SU-DHL-6 (cell line): ENCODE measurements around the gene PLCL1.

ENCODE experiments used
- H2AFZ ChIP-seq: fragments of 200-600 bp; sonication (generic); 2 replicates; pipeline ENCODE4 v1.6.1; 2014; ENCODE audit warnings: low read depth, mild to moderate bottlenecking, moderate library complexity, mixed read lengths, antibody characterized with exemption, low read length; ENCODE audit not compliant: severe bottlenecking
- H3F3A ChIP-seq: fragments of 200-600 bp; shearing (Covaris generic); 2 replicates; pipeline ENCODE4 v1.6.0; 2016; ENCODE audit warnings: antibody characterized with exemption, mild to moderate bottlenecking; ENCODE audit not compliant: insufficient read depth
- H3K27ac ChIP-seq: fragments of 200-600 bp; sonication (generic); 2 replicates; pipeline ENCODE4 v1.5.1; 2016; ENCODE audit warnings: low read depth, mild to moderate bottlenecking, low read length, moderate library complexity, mixed read lengths
- H3K27me3 ChIP-seq: fragments of 200-600 bp; sonication (generic), shearing (Covaris generic); 2 replicates; pipeline ENCODE4 v1.6.0; 2014; ENCODE audit warnings: mild to moderate bottlenecking, low read length
- H3K36me3 ChIP-seq: fragments of 200-600 bp; sonication (generic); 2 replicates; pipeline ENCODE4 v1.6.1; 2014; ENCODE audit warnings: mild to moderate bottlenecking, low read length, mixed read lengths
- H3K4me2 ChIP-seq: fragments of 300-600, 200-600 bp; shearing (Covaris generic), sonication (generic); 2 replicates; pipeline ENCODE4 v1.6.0; 2014; ENCODE audit warnings: low read length, low read depth, mild to moderate bottlenecking; ENCODE audit not compliant: poor library complexity, severe bottlenecking
- H3K4me3 ChIP-seq: fragments of 200-600 bp; sonication (generic); 2 replicates; pipeline ENCODE4 v1.5.1; 2014; ENCODE audit warnings: antibody characterized with exemption, low read length, mild to moderate bottlenecking, mixed read lengths; ENCODE audit not compliant: insufficient read depth, poor library complexity, severe bottlenecking
- H3K79me2 ChIP-seq: fragments of 200-600 bp; sonication (generic); 2 replicates; pipeline ENCODE4 v1.6.1; 2014; ENCODE audit warnings: mild to moderate bottlenecking, low read length, moderate library complexity; ENCODE audit not compliant: insufficient read depth
- H3K9ac ChIP-seq: fragments of 200-600 bp; sonication (generic); 2 replicates; pipeline ENCODE4 v1.7.0; 2014; ENCODE audit warnings: mild to moderate bottlenecking, low read length
- H3K9me2 ChIP-seq: fragments of 200-600 bp; sonication (generic); replicated peaks from 2 replicates; pipeline ENCODE4 v1.6.1; 2014; ENCODE audit warnings: low read length; ENCODE audit not compliant: insufficient read depth
- H3K9me3 ChIP-seq: fragments of 200-600 bp; sonication (generic); 2 replicates; pipeline ENCODE4 v1.6.1; 2014; ENCODE audit warnings: low read length, mixed read lengths; ENCODE audit not compliant: insufficient read depth
- H4K20me1 ChIP-seq: fragments of 200-600 bp; sonication (generic); 2 replicates; pipeline ENCODE4 v1.6.1; 2014; ENCODE audit warnings: low read depth, mild to moderate bottlenecking, antibody characterized with exemption, low read length, moderate library complexity, mixed read lengths
- EZH2phosphoT487 ChIP-seq: fragments of 200-600 bp; sonication (generic), shearing (Covaris generic); conservative IDR thresholded peaks from 2 replicates; pipeline ENCODE4 v1.6.1; 2018; ENCODE audit warnings: mild to moderate bottlenecking, antibody characterized with exemption, low read length, moderate library complexity, mixed read lengths
- TF ChIP-seq, protein P1 (sequence below): fragments of 200-600 bp; sonication (generic); IDR thresholded peaks from one replicate; pipeline ENCODE4 v1.5.1; 2017; ENCODE audit warnings: antibody characterized with exemption, mild to moderate bottlenecking, low read length, moderate library complexity; ENCODE audit not compliant: insufficient read depth, poor library complexity, severe bottlenecking

The PLCL1 gene

GRCh38 chr2:198115201-198115600, 310.8 kb downstream of the PLCL1 start:
- H3F3A ChIP-seq, result no peaks in the 10 kb centered on the region
- H3K36me3 ChIP-seq, result no peaks in the 10 kb centered on the region
- H3K4me2 ChIP-seq, result no peak overlapping the region
- H4K20me1 ChIP-seq, result no peaks in the 10 kb centered on the region
- no peaks in the 10 kb centered on the region for H3K27me3 ChIP-seq
- H3K9ac ChIP-seq, result no peak overlapping the region
- no peak overlapping the region for H3K27ac ChIP-seq
- H2AFZ ChIP-seq, result no peak overlapping the region
- no peaks in the 10 kb centered on the region for H3K9me3 ChIP-seq
- H3K9me2 ChIP-seq, result no peaks in the 10 kb centered on the region
- H3K79me2 ChIP-seq, result no peaks in the 10 kb centered on the region
- H3K4me3 ChIP-seq, result no peak overlapping the region
- TF ChIP-seq EZH2phosphoT487, result no peak
- TF ChIP-seq, protein P1, sequence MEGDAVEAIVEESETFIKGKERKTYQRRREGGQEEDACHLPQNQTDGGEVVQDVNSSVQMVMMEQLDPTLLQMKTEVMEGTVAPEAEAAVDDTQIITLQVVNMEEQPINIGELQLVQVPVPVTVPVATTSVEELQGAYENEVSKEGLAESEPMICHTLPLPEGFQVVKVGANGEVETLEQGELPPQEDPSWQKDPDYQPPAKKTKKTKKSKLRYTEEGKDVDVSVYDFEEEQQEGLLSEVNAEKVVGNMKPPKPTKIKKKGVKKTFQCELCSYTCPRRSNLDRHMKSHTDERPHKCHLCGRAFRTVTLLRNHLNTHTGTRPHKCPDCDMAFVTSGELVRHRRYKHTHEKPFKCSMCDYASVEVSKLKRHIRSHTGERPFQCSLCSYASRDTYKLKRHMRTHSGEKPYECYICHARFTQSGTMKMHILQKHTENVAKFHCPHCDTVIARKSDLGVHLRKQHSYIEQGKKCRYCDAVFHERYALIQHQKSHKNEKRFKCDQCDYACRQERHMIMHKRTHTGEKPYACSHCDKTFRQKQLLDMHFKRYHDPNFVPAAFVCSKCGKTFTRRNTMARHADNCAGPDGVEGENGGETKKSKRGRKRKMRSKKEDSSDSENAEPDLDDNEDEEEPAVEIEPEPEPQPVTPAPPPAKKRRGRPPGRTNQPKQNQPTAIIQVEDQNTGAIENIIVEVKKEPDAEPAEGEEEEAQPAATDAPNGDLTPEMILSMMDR, result no peak

GRCh38 chr2:198116756-198117155, 312.4 kb downstream of the PLCL1 start:
- no peaks in the 10 kb centered on the region for H3K27me3 ChIP-seq
- H3K9me3 ChIP-seq, result no peaks in the 10 kb centered on the region
- H3K9ac ChIP-seq, result no peak overlapping the region
- no peaks in the 10 kb centered on the region for H3K36me3 ChIP-seq
- H3K4me3 ChIP-seq, result no peak overlapping the region
- no peaks in the 10 kb centered on the region for H3K79me2 ChIP-seq
- no peaks in the 10 kb centered on the region for H3F3A ChIP-seq
- TF ChIP-seq EZH2phosphoT487, result no peak
- TF ChIP-seq, protein P1, result no peak
- no peak overlapping the region for H3K4me2 ChIP-seq
- no peak overlapping the region for H2AFZ ChIP-seq
- no peak overlapping the region for H3K27ac ChIP-seq
- no peaks in the 10 kb centered on the region for H4K20me1 ChIP-seq
- no peaks in the 10 kb centered on the region for H3K9me2 ChIP-seq

- no peak overlapping the region for H2AFZ ChIP-seq
- TF ChIP-seq EZH2phosphoT487, result no peak
- TF ChIP-seq, protein P1, result no peak
- H3K9me3 ChIP-seq, result no peaks in the 10 kb centered on the region
- no peak overlapping the region for H3K4me3 ChIP-seq
- H3K9ac ChIP-seq, result no peak overlapping the region
- no peaks in the 10 kb centered on the region for H3K36me3 ChIP-seq
- no peaks in the 10 kb centered on the region for H4K20me1 ChIP-seq
- no peaks in the 10 kb centered on the region for H3K79me2 ChIP-seq
- H3K9me2 ChIP-seq, result no peaks in the 10 kb centered on the region
- H3K4me2 ChIP-seq, result no peak overlapping the region
- H3F3A ChIP-seq, result no peaks in the 10 kb centered on the region
- no peaks in the 10 kb centered on the region for H3K27me3 ChIP-seq
- H3K27ac ChIP-seq, result no peak overlapping the region
Observed at GRCh38 chr2:198117406-198118041, 313.1 kb downstream of the PLCL1 start.
